ENCODE data around the gene BICD2. TPM values are rescaled to one million over a fixed set of nuclear protein-coding genes. Genes with fewer than 3 reads are reported as not detected.
A peak's percentile ranks its signal among the peaks of the same experiment; 100 is the strongest.
"Not testable (repeated sequence)": the region's sequence is repeated elsewhere in the genome, so short reads cannot be mapped to it uniquely, and the experiment has no call there.

BICD2 gene
- total and polyA plus RNA-seq, 4 donors: 13.8 to 33.2 (median 26.4) TPM

- H3K9ac ChIP-seq (ENCODE audit: insufficient read depth in 1 of 2, low read length in 2 of 2): no peak overlapping the region
- no peak overlapping the region for H3K27ac ChIP-seq (ENCODE audit: low read depth in 1 of 2, low read length in 1 of 2)
- TF ChIP-seq CTCF (IDR thresholded peaks at IDR 0.05; ENCODE audit: control extremely low read depth, extremely low read depth): no peak
- H3K36me3 ChIP-seq (ENCODE audit: control insufficient read depth in 4 of 4, insufficient read depth in 4 of 4, low read length in 4 of 4): no peaks in the 10 kb centered on the region
- H3K27me3 ChIP-seq (ENCODE audit: control insufficient read depth in 3 of 3, insufficient read depth in 3 of 3, low read length in 2 of 3): no peaks in the 10 kb centered on the region
- WGBS, 2 donors: 67 to 70% methylated on average over 2 of the region's 2 CpGs
- H3K9me3 ChIP-seq (ENCODE audit: control insufficient read depth in 4 of 4, insufficient read depth in 3 of 4, low read length in 3 of 4): no peaks in the 10 kb centered on the region
- H3K4me1 ChIP-seq (ENCODE audit: control insufficient read depth in 5 of 5, insufficient read depth in 5 of 5, low read length in 5 of 5): peaks cover 0 to 15% (median 7%) of the 10 kb centered on the region in 5 donors
- H3K4me3 ChIP-seq: no peak overlapping the region
- ATAC-seq (ENCODE audit: insufficient read depth, low FRiP score): no peak
- no peak for DNase-seq
Observed at GRCh38 chr9:92769990-92770359, 5.3 kb upstream of the BICD2 start.

- Histone ChIP-seq H3K36me3 (ENCODE audit: control insufficient read depth in 4 of 4, insufficient read depth in 4 of 4, low read length in 4 of 4) (no peaks in the 10 kb centered on the region), H3K27ac (ENCODE audit: low read depth in 1 of 2, low read length in 1 of 2) (peak overlapping the region in 1 of 2 donors; percentile 36), H3K9me3 (ENCODE audit: control insufficient read depth in 4 of 4, insufficient read depth in 3 of 4, low read length in 3 of 4) (no peaks in the 10 kb centered on the region), H3K4me1 (ENCODE audit: control insufficient read depth in 5 of 5, insufficient read depth in 5 of 5, low read length in 5 of 5) (peaks cover 0 to 15% (median 7%) of the 10 kb centered on the region in 5 donors), H3K27me3 (ENCODE audit: control insufficient read depth in 3 of 3, insufficient read depth in 3 of 3, low read length in 2 of 3) (no peaks in the 10 kb centered on the region), H3K9ac (ENCODE audit: insufficient read depth in 1 of 2, low read length in 2 of 2) (no peak overlapping the region), H3K4me3 (no peak overlapping the region)
- DNase-seq: no peak
- no peak for ATAC-seq (ENCODE audit: insufficient read depth, low FRiP score)
- WGBS, 2 donors: 76 to 84% methylated on average over 3 of the region's 3 CpGs
- TF ChIP-seq CTCF (IDR thresholded peaks at IDR 0.05; ENCODE audit: control extremely low read depth, extremely low read depth): no peak
Observed at GRCh38 chr9:92769286-92769685, 4.7 kb upstream of the BICD2 start.

GRCh38 chr9:92768816-92769215 is 4.2 kb upstream of the BICD2 start:
- Histone ChIP-seq H3K4me1 (ENCODE audit: control insufficient read depth in 5 of 5, insufficient read depth in 5 of 5, low read length in 5 of 5) (peaks cover 0 to 15% (median 7%) of the 10 kb centered on the region in 5 donors), H3K27ac (ENCODE audit: low read depth in 1 of 2, low read length in 1 of 2) (peak overlapping the region in 1 of 2 donors; percentile 52)
- ATAC-seq (ENCODE audit: insufficient read depth, low FRiP score); H3K27me3 ChIP-seq (ENCODE audit: control insufficient read depth in 3 of 3, insufficient read depth in 3 of 3, low read length in 2 of 3); H3K9me3 ChIP-seq (ENCODE audit: control insufficient read depth in 4 of 4, insufficient read depth in 3 of 4, low read length in 3 of 4); H3K9ac ChIP-seq (ENCODE audit: insufficient read depth in 1 of 2, low read length in 2 of 2); H3K4me3 ChIP-seq; DNase-seq; H3K36me3 ChIP-seq (ENCODE audit: control insufficient read depth in 4 of 4, insufficient read depth in 4 of 4, low read length in 4 of 4): not testable (repeated sequence)
- WGBS, 2 donors: 81 to 90% methylated on average over 10 of the region's 10 CpGs

GRCh38 chr9:92767066-92768054 is 2.7 kb upstream of the BICD2 start:
- no peak overlapping the region for H3K9ac ChIP-seq (ENCODE audit: insufficient read depth in 1 of 2, low read length in 2 of 2)
- H3K27me3 ChIP-seq (ENCODE audit: control insufficient read depth in 3 of 3, insufficient read depth in 3 of 3, low read length in 2 of 3): no peaks in the 10 kb centered on the region
- no peak overlapping the region for H3K27ac ChIP-seq (ENCODE audit: low read depth in 1 of 2, low read length in 1 of 2)
- ATAC-seq (ENCODE audit: insufficient read depth, low FRiP score) (no peak), DNase-seq (no peak)
- 88 to 89% methylated on average over 9 of the region's 9 CpGs for WGBS, 2 donors
- no peak overlapping the region for H3K4me3 ChIP-seq
- no peak for TF ChIP-seq CTCF (IDR thresholded peaks at IDR 0.05; ENCODE audit: control extremely low read depth, extremely low read depth)
- peaks cover 4 to 21% (median 17%) of the 10 kb centered on the region in 5 donors for H3K4me1 ChIP-seq (ENCODE audit: control insufficient read depth in 5 of 5, insufficient read depth in 5 of 5, low read length in 5 of 5)
- no peaks in the 10 kb centered on the region for H3K36me3 ChIP-seq (ENCODE audit: control insufficient read depth in 4 of 4, insufficient read depth in 4 of 4, low read length in 4 of 4)
- H3K9me3 ChIP-seq (ENCODE audit: control insufficient read depth in 4 of 4, insufficient read depth in 3 of 4, low read length in 3 of 4): no peaks in the 10 kb centered on the region
